Activated CD4-positive, alpha-beta T cell treated with anti-CD3 and anti-CD28 coated beads for 4 hours (primary cell): Measurements from ENCODE around the gene TMED5.

ENCODE experiments used
- DNase-seq, 2 donors: peaks; one replicate each; pipeline ENCODE4 v3.0.0-alpha.2; 2020

TMED5 gene

GRCh38 chr1:93120614-93121013, 59.6 kb downstream of the TMED5 start:
- DNase-seq, result no peak

- no peak for DNase-seq
Observed at GRCh38 chr1:93114391-93114790, 65.8 kb downstream of the TMED5 start.

GRCh38 chr1:93113127-93113526, 67.1 kb downstream of the TMED5 start:
- no peak for DNase-seq

- DNase-seq, result no peak
Observed at GRCh38 chr1:93111561-93111960, 68.7 kb downstream of the TMED5 start.

- no peak for DNase-seq
Observed at GRCh38 chr1:93111065-93111464, 69.1 kb downstream of the TMED5 start.

GRCh38 chr1:93109578-93109977, 70.6 kb downstream of the TMED5 start:
- DNase-seq, result no peak

GRCh38 chr1:93108335-93108734, 71.9 kb downstream of the TMED5 start:
- DNase-seq, result no peak

- no peak for DNase-seq
Observed at GRCh38 chr1:93107395-93107794, 72.8 kb downstream of the TMED5 start.

- no peak for DNase-seq
Observed at GRCh38 chr1:93106226-93106625, 74.0 kb downstream of the TMED5 start.

- no peak for DNase-seq
Observed at GRCh38 chr1:93102142-93102541, 78.1 kb downstream of the TMED5 start.
